ENCODE results near the gene HECTD4. TPM values are rescaled to one million over a fixed set of nuclear protein-coding genes. Genes with fewer than 3 reads are reported as not detected.

Gene HECTD4
- total RNA-seq, 1 experiment from 2014 or later, result 54.5 TPM

DNA sequence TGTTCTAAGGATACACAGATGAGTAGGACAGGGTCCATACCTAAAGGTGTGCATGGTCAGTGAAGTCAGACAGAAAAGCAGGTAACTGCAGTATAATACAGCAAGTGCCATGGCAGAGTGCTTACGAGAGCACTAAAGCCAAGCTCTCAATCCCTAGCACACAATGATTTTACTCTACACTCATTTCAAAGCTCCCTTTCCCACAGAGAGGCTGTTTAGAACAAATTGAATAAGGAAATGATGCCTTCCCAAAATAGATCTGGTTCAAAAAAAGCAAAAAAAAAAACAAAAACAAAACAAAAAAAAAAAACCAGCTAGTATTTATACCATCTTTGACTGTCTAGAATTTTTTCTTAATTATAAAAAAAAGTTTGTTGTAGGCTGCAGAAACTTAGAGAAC is 74.1 kb downstream of the HECTD4 start:
- H3K9me3 Mint-ChIP-seq (ENCODE audit: unreplicated experiment), result no peaks in the 10 kb centered on the region
- Histone ChIP-seq H3K4me3 (ENCODE audit: low read depth, low read length) (no peak overlapping the region), H3K36me3 (ENCODE audit: control insufficient read depth, insufficient read depth, low read length) (no peaks in the 10 kb centered on the region), H3K9me3 (no peaks in the 10 kb centered on the region), H3K27me3 (replicated peaks; ENCODE audit: control insufficient read depth, insufficient read depth, low read length) (no peaks in the 10 kb centered on the region), H3K4me1 (no peaks in the 10 kb centered on the region; the same call in 1 of the 2 replicates)
- TF ChIP-seq, protein P1, sequence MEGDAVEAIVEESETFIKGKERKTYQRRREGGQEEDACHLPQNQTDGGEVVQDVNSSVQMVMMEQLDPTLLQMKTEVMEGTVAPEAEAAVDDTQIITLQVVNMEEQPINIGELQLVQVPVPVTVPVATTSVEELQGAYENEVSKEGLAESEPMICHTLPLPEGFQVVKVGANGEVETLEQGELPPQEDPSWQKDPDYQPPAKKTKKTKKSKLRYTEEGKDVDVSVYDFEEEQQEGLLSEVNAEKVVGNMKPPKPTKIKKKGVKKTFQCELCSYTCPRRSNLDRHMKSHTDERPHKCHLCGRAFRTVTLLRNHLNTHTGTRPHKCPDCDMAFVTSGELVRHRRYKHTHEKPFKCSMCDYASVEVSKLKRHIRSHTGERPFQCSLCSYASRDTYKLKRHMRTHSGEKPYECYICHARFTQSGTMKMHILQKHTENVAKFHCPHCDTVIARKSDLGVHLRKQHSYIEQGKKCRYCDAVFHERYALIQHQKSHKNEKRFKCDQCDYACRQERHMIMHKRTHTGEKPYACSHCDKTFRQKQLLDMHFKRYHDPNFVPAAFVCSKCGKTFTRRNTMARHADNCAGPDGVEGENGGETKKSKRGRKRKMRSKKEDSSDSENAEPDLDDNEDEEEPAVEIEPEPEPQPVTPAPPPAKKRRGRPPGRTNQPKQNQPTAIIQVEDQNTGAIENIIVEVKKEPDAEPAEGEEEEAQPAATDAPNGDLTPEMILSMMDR (IDR thresholded peaks at IDR 0.05; ENCODE audit: insufficient read depth in 1 of 2, low read depth in 1 of 2, low read length in 1 of 2, severe bottlenecking in 1 of 2, unreplicated experiment in 1 of 2), result no peak
- CTCF ChIA-PET, result no interaction called here
- no peak for DNase-seq
- no peak overlapping the region for H3K4me3 Mint-ChIP-seq (ENCODE audit: unreplicated experiment)
- intact Hi-C loops (cut with micrococcal nuclease; ENCODE audit: unreplicated experiment), result no loop called here
- H3K27ac Mint-ChIP-seq (ENCODE audit: unreplicated experiment), result no peak overlapping the region
- H3K27me3 Mint-ChIP-seq (ENCODE audit: insufficient read depth, unreplicated experiment), result no peaks in the 10 kb centered on the region
- no TSS peak for BruUV-seq (replicated peaks)
- POLR2A ChIA-PET, result no interaction called here
- H3K36me3 Mint-ChIP-seq (ENCODE audit: insufficient read depth, unreplicated experiment), result peaks cover 28% of the 10 kb centered on the region
- H3K4me1 Mint-ChIP-seq (ENCODE audit: low read depth, unreplicated experiment), result no peaks in the 10 kb centered on the region

DNA sequence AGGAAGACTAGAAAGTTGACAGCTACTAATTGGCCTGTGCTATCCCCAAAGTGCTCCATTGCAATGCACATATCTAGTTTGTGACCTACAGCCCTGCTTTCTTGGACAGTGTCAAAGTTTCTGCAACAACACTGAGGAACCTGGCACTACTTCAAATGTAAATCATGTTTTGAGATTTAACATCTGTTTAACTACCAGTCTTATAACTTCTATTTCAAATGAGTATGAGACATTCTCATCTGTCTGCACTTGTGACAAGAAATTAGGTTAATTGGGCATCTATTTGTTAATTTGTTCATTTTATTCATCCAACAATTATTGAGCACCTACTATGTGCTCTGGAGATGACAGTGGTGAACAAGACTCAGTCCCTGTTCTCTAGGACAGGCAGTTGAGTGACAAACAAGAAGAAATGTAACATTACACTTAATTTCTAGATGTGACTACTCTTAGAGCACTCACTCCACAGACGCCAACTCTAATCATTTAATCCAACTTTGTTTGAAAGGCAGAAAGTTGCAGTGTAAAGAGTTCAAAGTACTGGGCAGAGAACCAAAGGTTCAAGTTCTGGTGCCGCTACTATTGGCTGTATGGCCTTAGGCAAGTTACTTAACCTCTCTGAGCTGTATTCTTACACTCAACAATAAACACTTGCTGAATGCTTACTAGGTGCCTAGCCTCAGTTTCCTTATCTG is 74.8 kb downstream of the HECTD4 start:
- H3K27me3 Mint-ChIP-seq (ENCODE audit: insufficient read depth, unreplicated experiment), result no peaks in the 10 kb centered on the region
- no peak overlapping the region for H3K27ac Mint-ChIP-seq (ENCODE audit: unreplicated experiment)
- POLR2A ChIA-PET, result interaction anchor here (0.6 kb wide), 1 partner anchor 93 kb away, joined by 3 read pairs; no protein-coding TSS in a partner anchor
- H3K4me3 ChIP-seq (ENCODE audit: low read depth, low read length), result no peak overlapping the region
- intact Hi-C loops (cut with micrococcal nuclease; ENCODE audit: unreplicated experiment), result no loop called here
- no peak overlapping the region for H3K4me3 Mint-ChIP-seq (ENCODE audit: unreplicated experiment)
- BruUV-seq (replicated peaks), result no TSS peak
- H3K36me3 Mint-ChIP-seq (ENCODE audit: insufficient read depth, unreplicated experiment), result peaks cover 27% of the 10 kb centered on the region
- no peaks in the 10 kb centered on the region for H3K4me1 Mint-ChIP-seq (ENCODE audit: low read depth, unreplicated experiment)
- H3K27me3 ChIP-seq (replicated peaks; ENCODE audit: control insufficient read depth, insufficient read depth, low read length), result no peaks in the 10 kb centered on the region
- H3K9me3 ChIP-seq, result no peaks in the 10 kb centered on the region
- CTCF ChIA-PET, result no interaction called here
- TF ChIP-seq, protein P1 (IDR thresholded peaks at IDR 0.05; ENCODE audit: insufficient read depth in 1 of 2, low read depth in 1 of 2, low read length in 1 of 2, severe bottlenecking in 1 of 2, unreplicated experiment in 1 of 2), result no peak
- H3K36me3 ChIP-seq (ENCODE audit: control insufficient read depth, insufficient read depth, low read length), result no peaks in the 10 kb centered on the region
- H3K4me1 ChIP-seq, result no peaks in the 10 kb centered on the region; the same call in 1 of the 2 replicates
- no peaks in the 10 kb centered on the region for H3K9me3 Mint-ChIP-seq (ENCODE audit: unreplicated experiment)
- DNase-seq, result no peak

DNA sequence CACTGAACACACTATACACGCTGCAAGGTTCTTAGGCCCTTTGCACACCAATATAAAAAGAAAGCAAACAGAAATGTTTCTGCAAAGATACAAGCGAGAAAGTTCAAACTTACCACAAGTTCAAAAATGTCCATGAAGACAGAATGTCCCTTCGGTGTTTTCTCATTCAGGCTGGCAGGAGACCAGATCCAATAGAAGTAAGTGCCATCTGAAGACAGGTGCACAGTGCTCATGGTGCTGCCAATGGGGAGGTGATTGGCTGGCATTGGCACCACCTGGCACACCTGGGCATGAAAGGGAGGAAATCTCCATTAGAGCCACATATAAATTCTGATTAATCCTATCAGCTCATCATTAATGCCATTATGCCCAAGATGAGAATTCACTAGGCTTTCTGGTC is 76.3 kb downstream of the HECTD4 start:
- Histone ChIP-seq H3K4me1 (no peaks in the 10 kb centered on the region; the same call in 1 of the 2 replicates), H3K27me3 (replicated peaks; ENCODE audit: control insufficient read depth, insufficient read depth, low read length) (no peaks in the 10 kb centered on the region), H3K36me3 (ENCODE audit: control insufficient read depth, insufficient read depth, low read length) (no peaks in the 10 kb centered on the region), H3K4me3 (ENCODE audit: low read depth, low read length) (no peak overlapping the region), H3K9me3 (no peaks in the 10 kb centered on the region)
- ChIA-PET POLR2A (no interaction called here), CTCF (no interaction called here)
- no peaks in the 10 kb centered on the region for H3K9me3 Mint-ChIP-seq (ENCODE audit: unreplicated experiment)
- no peak overlapping the region for H3K27ac Mint-ChIP-seq (ENCODE audit: unreplicated experiment)
- TF ChIP-seq, protein P1 (IDR thresholded peaks at IDR 0.05; ENCODE audit: insufficient read depth in 1 of 2, low read depth in 1 of 2, low read length in 1 of 2, severe bottlenecking in 1 of 2, unreplicated experiment in 1 of 2), result no peak
- intact Hi-C loops (cut with micrococcal nuclease; ENCODE audit: unreplicated experiment), result no loop called here
- no TSS peak for BruUV-seq (replicated peaks)
- H3K4me1 Mint-ChIP-seq (ENCODE audit: low read depth, unreplicated experiment), result no peaks in the 10 kb centered on the region
- H3K27me3 Mint-ChIP-seq (ENCODE audit: insufficient read depth, unreplicated experiment), result no peaks in the 10 kb centered on the region
- peaks cover 28% of the 10 kb centered on the region for H3K36me3 Mint-ChIP-seq (ENCODE audit: insufficient read depth, unreplicated experiment)
- no peak overlapping the region for H3K4me3 Mint-ChIP-seq (ENCODE audit: unreplicated experiment)
- no peak for DNase-seq

Data from Caco-2 (cell line).